Effector memory CD4-positive, alpha-beta T cell (primary cell): ENCODE data around the gene ACSM2A.
"Not testable (repeated sequence)": the region's sequence is repeated elsewhere in the genome, so short reads cannot be mapped to it uniquely, and the experiment has no call there.

Source experiments
- DNase-seq, 3 donors: peaks; one replicate each; pipeline ENCODE4 v3.0.0-alpha.2; 2020
- H3K27ac ChIP-seq: 2 replicates; pipeline ENCODE4 v1.7.0; 2013; ENCODE audit warnings: mild to moderate bottlenecking, low read length, moderate library complexity; ENCODE audit not compliant: insufficient read depth, poor library complexity, severe bottlenecking
- H3K27me3 ChIP-seq: replicated peaks from 2 replicates; pipeline ENCODE4 v1.7.0; 2013; ENCODE audit warnings: mild to moderate bottlenecking, low read length; ENCODE audit not compliant: insufficient read depth, control insufficient read depth, poor library complexity, severe bottlenecking
- H3K36me3 ChIP-seq: 2 replicates; pipeline ENCODE4 v1.7.0; 2013; ENCODE audit warnings: mild to moderate bottlenecking, low read length, moderate library complexity; ENCODE audit not compliant: control insufficient read depth, insufficient read depth
- H3K4me1 ChIP-seq: 2 replicates; pipeline ENCODE4 v1.7.0; 2013; ENCODE audit warnings: low read length, mild to moderate bottlenecking; ENCODE audit not compliant: control insufficient read depth, insufficient read depth, poor library complexity, severe bottlenecking
- H3K4me3 ChIP-seq: 2 replicates; pipeline ENCODE4 v1.7.0; 2013; ENCODE audit warnings: low read length, low read depth, mild to moderate bottlenecking; ENCODE audit not compliant: insufficient read depth, poor library complexity, severe bottlenecking
- H3K9me3 ChIP-seq: 2 replicates; pipeline ENCODE4 v1.7.0; 2013; ENCODE audit warnings: mild to moderate bottlenecking, low read length, moderate library complexity; ENCODE audit not compliant: control insufficient read depth

ACSM2A gene

DNA sequence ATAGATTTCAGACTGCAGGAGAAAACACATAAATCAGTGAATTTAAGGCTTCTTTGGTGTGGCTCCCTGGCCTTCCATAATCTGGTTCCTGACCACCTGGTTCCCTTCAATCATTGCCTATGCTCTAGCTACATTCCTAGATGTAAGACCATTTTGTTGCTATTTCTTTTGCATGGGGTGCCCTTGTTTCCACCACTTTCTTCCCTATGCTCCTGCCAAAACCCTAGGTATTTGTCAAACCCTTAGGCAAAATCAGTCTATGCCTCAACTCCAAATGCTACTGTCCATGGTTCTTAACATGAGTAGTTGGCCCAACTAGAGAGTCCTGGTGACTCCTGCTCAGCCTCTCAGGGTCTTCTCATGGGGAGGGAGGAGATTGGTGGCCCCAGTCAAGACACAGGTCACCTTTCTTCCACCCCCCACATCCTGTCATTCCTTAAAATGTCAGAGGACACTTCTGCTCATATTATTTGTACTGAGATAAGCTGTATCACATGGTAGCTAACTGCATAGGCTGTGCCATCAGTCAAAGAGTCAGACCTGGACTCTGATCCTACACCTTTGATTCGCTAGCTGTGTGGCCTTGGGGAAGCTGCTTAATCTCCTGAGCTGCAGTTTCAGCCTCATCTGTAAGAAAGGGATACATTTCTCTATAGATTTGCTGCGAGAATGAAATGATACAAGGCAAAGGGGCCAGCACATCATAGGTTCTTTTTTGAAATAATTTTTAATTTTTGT lies 27.0 kb upstream of the ACSM2A start:
- Histone ChIP-seq H3K36me3 (no peaks in the 10 kb centered on the region), H3K4me3 (no peak overlapping the region), H3K27ac (no peak overlapping the region), H3K9me3 (no peaks in the 10 kb centered on the region), H3K4me1 (no peaks in the 10 kb centered on the region), H3K27me3 (no peaks in the 10 kb centered on the region)
- no peak for DNase-seq

DNA sequence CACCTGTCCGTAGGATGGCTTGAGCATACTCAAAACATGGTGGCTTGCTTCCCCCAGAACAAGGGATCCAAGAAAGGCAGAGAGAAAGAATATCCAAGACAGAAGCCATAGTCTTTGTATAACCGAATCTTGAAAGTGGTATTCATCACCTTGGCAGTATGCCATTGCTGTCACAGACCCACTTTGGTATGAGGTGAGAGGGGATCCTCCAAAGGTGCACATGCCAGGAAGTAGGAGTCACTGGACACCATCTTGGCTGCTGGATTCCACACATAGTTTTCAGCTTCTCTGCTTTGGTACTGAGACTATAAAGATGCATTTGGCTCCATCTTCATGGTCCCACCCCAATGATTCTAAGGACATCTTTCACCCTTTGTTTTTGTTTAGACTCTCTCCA lies 23.9 kb upstream of the ACSM2A start:
- H3K27ac ChIP-seq, H3K4me1 ChIP-seq, H3K36me3 ChIP-seq, H3K27me3 ChIP-seq, H3K9me3 ChIP-seq, H3K4me3 ChIP-seq, DNase-seq: not testable (repeated sequence)

DNA sequence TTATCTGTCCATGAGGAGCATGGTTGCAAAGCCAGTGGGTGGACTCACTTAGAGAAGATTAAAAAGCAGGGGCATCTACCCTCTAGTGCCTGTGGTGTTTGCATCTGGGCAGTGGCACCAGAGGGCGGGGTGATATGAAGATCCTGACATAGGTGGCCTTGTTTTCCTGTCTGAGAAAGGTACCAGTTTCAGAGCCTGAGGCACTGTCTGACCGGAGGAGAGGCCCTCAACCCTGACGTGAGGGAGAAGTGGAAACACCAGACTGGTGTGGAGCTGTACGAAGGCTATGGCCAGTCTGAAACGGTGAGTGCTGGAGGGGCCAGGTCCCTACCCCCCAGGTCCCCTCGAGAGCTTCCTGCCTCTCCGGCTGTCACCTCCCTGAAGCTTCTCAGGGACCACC lies 21.8 kb upstream of the ACSM2A start:
- H3K27ac ChIP-seq, H3K4me1 ChIP-seq, DNase-seq, H3K9me3 ChIP-seq, H3K4me3 ChIP-seq, H3K27me3 ChIP-seq, H3K36me3 ChIP-seq: not testable (repeated sequence)

DNA sequence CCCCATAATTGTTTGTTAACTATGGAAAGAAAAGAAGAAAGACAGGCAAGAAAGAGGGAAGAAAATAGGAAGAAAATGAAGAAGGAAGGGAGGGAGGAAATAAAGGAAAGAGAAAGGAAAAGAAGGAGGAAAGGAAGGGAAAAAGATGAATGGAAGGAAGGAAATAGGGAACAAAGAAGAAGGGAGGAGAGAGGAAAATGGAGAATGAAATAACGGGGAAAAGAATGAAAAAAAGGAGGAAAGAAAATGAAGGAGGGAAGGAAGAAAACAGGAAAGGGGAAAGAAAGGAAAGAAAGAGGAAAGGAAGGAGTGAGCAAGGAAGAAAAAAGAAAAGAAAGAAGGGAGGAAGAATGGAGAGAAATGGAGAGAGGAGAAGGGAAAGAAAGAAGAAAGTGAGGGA lies 20.8 kb upstream of the ACSM2A start:
- H3K4me1 ChIP-seq, H3K4me3 ChIP-seq, H3K27ac ChIP-seq, H3K36me3 ChIP-seq, DNase-seq, H3K9me3 ChIP-seq, H3K27me3 ChIP-seq: not testable (repeated sequence)

DNA sequence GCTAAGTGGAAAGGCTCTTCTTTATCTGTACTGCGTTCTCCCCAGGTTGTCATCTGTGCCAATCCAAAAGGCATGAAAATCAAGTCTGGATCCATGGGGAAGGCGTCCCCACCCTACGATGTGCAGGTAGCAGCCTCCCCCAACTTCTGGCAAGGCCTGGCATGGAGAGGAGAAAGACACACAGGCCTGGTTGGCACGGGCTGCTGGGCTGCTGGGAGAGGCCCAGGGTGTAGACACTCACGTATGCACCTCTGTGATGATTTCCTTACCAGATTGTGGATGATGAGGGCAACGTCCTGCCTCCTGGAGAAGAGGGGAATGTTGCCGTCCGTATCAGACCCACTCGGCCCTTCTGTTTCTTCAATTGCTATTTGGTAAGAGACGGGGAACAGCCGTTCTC lies 20.4 kb upstream of the ACSM2A start:
- Histone ChIP-seq H3K9me3 (no peaks in the 10 kb centered on the region), H3K36me3 (no peaks in the 10 kb centered on the region), H3K27ac (no peak overlapping the region), H3K27me3 (no peaks in the 10 kb centered on the region), H3K4me1 (no peaks in the 10 kb centered on the region), H3K4me3 (no peak overlapping the region)
- no peak for DNase-seq

DNA sequence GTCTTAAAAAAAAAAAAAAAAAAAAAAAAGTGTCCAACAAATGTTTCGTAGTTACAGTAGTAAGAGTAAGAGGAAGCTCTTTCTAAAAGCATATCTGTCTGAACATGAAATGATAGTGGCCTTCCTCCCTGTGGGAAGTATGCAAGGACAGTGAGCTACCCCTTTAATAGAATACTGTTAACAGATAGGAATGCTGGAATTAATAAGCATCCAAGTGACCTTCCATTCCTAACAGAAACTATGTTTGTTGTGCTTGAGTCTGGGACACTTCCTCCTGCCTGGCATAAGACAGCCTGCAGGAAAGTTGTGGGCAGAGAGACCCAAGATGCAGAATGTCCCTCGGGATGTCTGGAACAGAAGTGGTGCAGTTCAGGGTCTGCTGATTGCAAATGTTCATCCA lies 12.4 kb upstream of the ACSM2A start:
- DNase-seq, H3K36me3 ChIP-seq: not testable (repeated sequence)

DNA sequence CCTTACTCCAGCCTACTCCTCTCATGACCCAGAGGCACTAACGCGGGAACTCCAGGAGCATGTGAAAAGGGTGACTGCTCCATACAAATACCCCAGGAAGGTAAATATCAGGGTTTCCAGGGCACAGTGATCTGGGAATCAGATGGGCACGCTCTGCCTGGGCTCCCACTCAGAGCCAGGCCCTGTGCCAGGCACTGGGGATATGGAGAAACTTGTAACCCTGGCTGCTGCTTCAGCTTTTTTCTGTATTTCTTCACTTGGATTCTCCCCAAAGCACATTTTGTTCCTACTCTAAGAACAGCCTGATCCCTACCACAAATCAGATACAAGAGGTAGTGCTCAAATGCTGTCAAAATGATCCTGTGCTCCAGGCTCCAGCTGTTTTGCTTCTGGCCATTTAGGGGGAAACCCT lies 11.5 kb upstream of the ACSM2A start:
- not testable (repeated sequence) for H3K4me3 ChIP-seq, H3K36me3 ChIP-seq, H3K27me3 ChIP-seq, H3K27ac ChIP-seq, H3K4me1 ChIP-seq, H3K9me3 ChIP-seq, DNase-seq

More for the DNA sequence above, 12.4 kb upstream of the ACSM2A start:
- not testable (repeated sequence) for H3K27me3 ChIP-seq, H3K9me3 ChIP-seq, H3K27ac ChIP-seq, H3K4me3 ChIP-seq, H3K4me1 ChIP-seq

DNA sequence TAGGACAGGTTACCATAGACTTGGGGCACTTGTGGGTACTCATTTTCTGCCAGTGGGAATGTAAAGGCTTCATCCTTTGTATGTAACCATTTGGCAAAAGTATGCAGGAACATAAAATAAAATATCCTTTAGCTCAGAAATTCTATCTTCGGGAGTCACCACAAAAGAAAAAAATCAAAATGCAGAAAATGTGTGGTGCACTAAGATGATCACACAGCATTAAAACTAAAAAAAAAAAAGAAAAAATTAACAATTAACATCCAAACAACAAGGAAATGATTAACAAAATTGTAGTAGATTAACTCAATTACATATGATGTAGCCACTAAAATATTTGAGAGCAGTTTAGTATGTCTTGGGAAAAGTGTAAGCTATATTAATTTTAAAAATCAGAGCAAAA lies 10.6 kb upstream of the ACSM2A start:
- H3K27me3 ChIP-seq, H3K27ac ChIP-seq, H3K4me1 ChIP-seq, H3K36me3 ChIP-seq, H3K9me3 ChIP-seq, H3K4me3 ChIP-seq, DNase-seq: not testable (repeated sequence)

DNA sequence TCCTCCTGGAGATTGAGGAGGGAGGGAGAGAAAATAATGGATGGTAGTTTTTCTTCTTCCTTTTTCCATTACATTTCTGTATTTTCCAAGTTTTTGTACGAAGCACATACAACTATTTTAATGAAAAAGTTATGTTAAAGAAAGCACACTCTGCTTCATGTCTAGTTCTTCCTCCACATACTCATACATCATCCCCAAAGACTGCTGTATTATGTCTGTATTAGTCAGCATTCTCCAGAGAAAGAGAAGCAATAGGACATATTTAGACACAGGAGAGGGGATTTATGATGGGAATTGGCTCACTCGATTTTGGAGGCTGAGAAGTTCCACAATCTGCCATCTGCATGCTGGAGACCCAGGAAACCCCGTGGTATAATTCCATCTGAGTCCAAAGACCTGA lies 10.1 kb upstream of the ACSM2A start:
- Histone ChIP-seq H3K4me1 (no peaks in the 10 kb centered on the region), H3K27me3 (no peaks in the 10 kb centered on the region), H3K27ac (no peak overlapping the region), H3K9me3 (no peaks in the 10 kb centered on the region), H3K4me3 (no peak overlapping the region), H3K36me3 (no peaks in the 10 kb centered on the region)
- no peak for DNase-seq

DNA sequence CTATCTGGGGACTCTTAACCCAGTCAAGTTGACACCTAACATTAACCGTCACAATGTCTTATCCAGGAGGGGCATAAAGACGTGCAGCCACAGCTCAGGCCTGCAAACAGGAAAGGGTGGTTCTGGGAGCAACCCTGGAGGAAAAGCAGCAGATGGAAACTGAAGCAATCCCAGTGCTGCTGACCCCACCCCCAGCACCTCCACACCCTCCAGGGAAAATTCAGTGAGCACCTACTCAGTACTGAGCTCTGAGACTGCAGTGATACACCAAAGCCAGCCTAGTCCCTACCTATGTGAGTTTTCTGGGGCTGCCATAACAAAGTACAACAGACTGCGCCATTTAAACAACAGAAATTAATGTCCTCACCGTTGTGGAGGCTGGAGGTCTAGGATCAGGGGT lies 9.5 kb upstream of the ACSM2A start:
- H3K36me3 ChIP-seq, H3K4me3 ChIP-seq, H3K27ac ChIP-seq, DNase-seq, H3K4me1 ChIP-seq, H3K27me3 ChIP-seq, H3K9me3 ChIP-seq: not testable (repeated sequence)
